Testis (tissue), 2 donors: ENCODE data around the gene SREK1IP1.

Experiments
- POLR2A ChIP-seq: fragments of 450-650 bp; IDR thresholded peaks from one replicate; pipeline ENCODE4 v1.6.1; 2017; ENCODE audit warnings: antibody characterized with exemption, mild to moderate bottlenecking, moderate library complexity
- TF ChIP-seq, protein P1 (sequence below), 3 experiments: fragments of 450-650 bp in 2 of 3; fragments of 200-600 bp in 1 of 3; sonication (generic) in 1 of 3; IDR thresholded peaks; one replicate each; pipeline ENCODE4 v1.5.1; 2016 to 2019; ENCODE audit warnings: antibody characterized with exemption in 3 of 3, mild to moderate bottlenecking in 2 of 3, moderate library complexity in 1 of 3

DNA sequence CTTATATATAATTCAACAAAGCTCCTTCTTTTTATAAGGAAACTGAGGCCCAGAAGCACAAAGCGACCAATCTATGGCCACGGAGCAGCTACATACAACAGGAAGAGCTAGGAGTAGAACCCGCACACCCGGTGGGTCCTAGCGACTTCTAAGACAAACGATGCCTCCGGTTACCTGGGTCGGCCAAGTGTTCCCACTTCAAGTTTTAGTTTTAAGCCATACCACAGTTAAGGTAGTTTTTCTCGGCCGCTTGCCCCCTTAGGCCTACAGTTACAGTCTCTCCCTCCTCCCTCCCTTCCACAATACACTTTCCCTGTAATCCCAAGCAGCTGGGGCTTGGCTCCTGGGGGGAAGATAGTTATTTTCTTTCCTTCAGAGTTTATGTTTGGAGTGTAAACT, 533 bp downstream of the SREK1IP1 start:
- TF ChIP-seq, protein P1, sequence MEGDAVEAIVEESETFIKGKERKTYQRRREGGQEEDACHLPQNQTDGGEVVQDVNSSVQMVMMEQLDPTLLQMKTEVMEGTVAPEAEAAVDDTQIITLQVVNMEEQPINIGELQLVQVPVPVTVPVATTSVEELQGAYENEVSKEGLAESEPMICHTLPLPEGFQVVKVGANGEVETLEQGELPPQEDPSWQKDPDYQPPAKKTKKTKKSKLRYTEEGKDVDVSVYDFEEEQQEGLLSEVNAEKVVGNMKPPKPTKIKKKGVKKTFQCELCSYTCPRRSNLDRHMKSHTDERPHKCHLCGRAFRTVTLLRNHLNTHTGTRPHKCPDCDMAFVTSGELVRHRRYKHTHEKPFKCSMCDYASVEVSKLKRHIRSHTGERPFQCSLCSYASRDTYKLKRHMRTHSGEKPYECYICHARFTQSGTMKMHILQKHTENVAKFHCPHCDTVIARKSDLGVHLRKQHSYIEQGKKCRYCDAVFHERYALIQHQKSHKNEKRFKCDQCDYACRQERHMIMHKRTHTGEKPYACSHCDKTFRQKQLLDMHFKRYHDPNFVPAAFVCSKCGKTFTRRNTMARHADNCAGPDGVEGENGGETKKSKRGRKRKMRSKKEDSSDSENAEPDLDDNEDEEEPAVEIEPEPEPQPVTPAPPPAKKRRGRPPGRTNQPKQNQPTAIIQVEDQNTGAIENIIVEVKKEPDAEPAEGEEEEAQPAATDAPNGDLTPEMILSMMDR (IDR thresholded peaks at IDR 0.05) = no peak
- TF ChIP-seq POLR2A = no peak
